ENCODE measurements around the gene ERVV-1. TPM values are rescaled to one million over a fixed set of nuclear protein-coding genes. Genes with fewer than 3 reads are reported as not detected.

ERVV-1 gene
- total RNA-seq, 1 donor from 2014 or later, result not detected

- H3K4me3 ChIP-seq, result no peak overlapping the region
- peaks cover under 1% of the 10 kb centered on the region for H3F3A ChIP-seq (ENCODE audit: low read depth)
- DNase-seq (ENCODE audit: low spot score), result no peak
- H3K4me2 ChIP-seq, result no peak overlapping the region
- no peaks in the 10 kb centered on the region for H3K27me3 ChIP-seq
- no peaks in the 10 kb centered on the region for H3K79me2 ChIP-seq (ENCODE audit: low read depth)
- no peaks in the 10 kb centered on the region for H3K36me3 ChIP-seq
- no peak for TF ChIP-seq EZH2 (IDR thresholded peaks at IDR 0.05)
- TF ChIP-seq EZH2phosphoT487 (IDR thresholded peaks at IDR 0.05), result no peak
- TF ChIP-seq CTCF (IDR thresholded peaks at IDR 0.05), result no peak
- H2AFZ ChIP-seq (replicated peaks), result no peak overlapping the region
- no peak overlapping the region for H3K9ac ChIP-seq
- Mint-ChIP-seq H3K4me3 (no peak overlapping the region), H3K27me3 (ENCODE audit: insufficient read depth, low read depth) (no peaks in the 10 kb centered on the region), H3K36me3 (peaks cover 11% of the 10 kb centered on the region), H3K4me1 (no peaks in the 10 kb centered on the region), H3K9me3 (peaks cover 46% of the 10 kb centered on the region), H3K27ac (no peak overlapping the region)
- H3K4me1 ChIP-seq, result no peaks in the 10 kb centered on the region
- no peaks in the 10 kb centered on the region for H3K9me3 ChIP-seq (ENCODE audit: low read depth)
- no peak overlapping the region for H3K27ac ChIP-seq
- H4K20me1 ChIP-seq (ENCODE audit: low read depth), result no peaks in the 10 kb centered on the region
Observed at GRCh38 chr19:53034054-53034453, 20.3 kb downstream of the ERVV-1 start.

- Histone ChIP-seq H3K27me3 (no peaks in the 10 kb centered on the region), H3K9me3 (ENCODE audit: low read depth) (no peaks in the 10 kb centered on the region), H3K4me1 (no peaks in the 10 kb centered on the region), H2AFZ (replicated peaks) (no peak overlapping the region), H3K79me2 (ENCODE audit: low read depth) (no peaks in the 10 kb centered on the region), H3K4me3 (no peak overlapping the region), H3K4me2 (no peak overlapping the region), H3K9ac (no peak overlapping the region), H4K20me1 (ENCODE audit: low read depth) (no peaks in the 10 kb centered on the region), H3K36me3 (no peaks in the 10 kb centered on the region), H3K27ac (no peak overlapping the region), H3F3A (ENCODE audit: low read depth) (no peaks in the 10 kb centered on the region)
- Mint-ChIP-seq H3K4me3 (no peak overlapping the region), H3K27ac (no peak overlapping the region), H3K36me3 (peaks cover 11% of the 10 kb centered on the region), H3K27me3 (ENCODE audit: insufficient read depth, low read depth) (no peaks in the 10 kb centered on the region), H3K9me3 (peaks cover 39% of the 10 kb centered on the region), H3K4me1 (no peaks in the 10 kb centered on the region)
- DNase-seq (ENCODE audit: low spot score), result no peak
- TF ChIP-seq CTCF (IDR thresholded peaks at IDR 0.05), result no peak
- no peak for TF ChIP-seq EZH2phosphoT487 (IDR thresholded peaks at IDR 0.05)
Observed at GRCh38 chr19:53034948-53035675, 21.4 kb downstream of the ERVV-1 start.

- no peaks in the 10 kb centered on the region for H3K4me1 Mint-ChIP-seq
Observed at GRCh38 chr19:53037101-53038097, 23.7 kb downstream of the ERVV-1 start.

More at GRCh38 chr19:53037101-53038097, 23.7 kb downstream of the ERVV-1 start:
- H3K27me3 ChIP-seq, result no peaks in the 10 kb centered on the region
- Mint-ChIP-seq H3K4me3 (peak overlapping the region; percentile 90), H3K9me3 (peaks cover 35% of the 10 kb centered on the region), H3K27ac (no peak overlapping the region), H3K27me3 (ENCODE audit: insufficient read depth, low read depth) (no peaks in the 10 kb centered on the region), H3K36me3 (peaks cover 10% of the 10 kb centered on the region)
- H3F3A ChIP-seq (ENCODE audit: low read depth), result no peaks in the 10 kb centered on the region
- TF ChIP-seq EZH2 (IDR thresholded peaks at IDR 0.05) (no peak), CTCF (IDR thresholded peaks at IDR 0.05) (no peak), EZH2phosphoT487 (IDR thresholded peaks at IDR 0.05) (no peak)
- H3K4me3 ChIP-seq, result peak overlapping the region; percentile 33
- H3K9ac ChIP-seq, result no peak overlapping the region
- no peaks in the 10 kb centered on the region for H3K36me3 ChIP-seq
- no peaks in the 10 kb centered on the region for H4K20me1 ChIP-seq (ENCODE audit: low read depth)
- no peaks in the 10 kb centered on the region for H3K79me2 ChIP-seq (ENCODE audit: low read depth)
- H3K27ac ChIP-seq, result no peak overlapping the region
- H3K9me3 ChIP-seq (ENCODE audit: low read depth), result no peaks in the 10 kb centered on the region
- H3K4me2 ChIP-seq, result peak overlapping the region; percentile 11
- DNase-seq (ENCODE audit: low spot score), result peak; percentile 18
- no peak overlapping the region for H2AFZ ChIP-seq (replicated peaks)
- H3K4me1 ChIP-seq, result no peaks in the 10 kb centered on the region

All from neural progenitor cell (in vitro differentiated cells).